ENCODE results near the gene ADH1B. TPM values are rescaled to one million over a fixed set of nuclear protein-coding genes. Genes with fewer than 3 reads are reported as not detected.
"Not testable (repeated sequence)": the region's sequence is repeated elsewhere in the genome, so short reads cannot be mapped to it uniquely, and the experiment has no call there.

Gene ADH1B
- total and polyA plus RNA-seq, 12 donors: 20.0 to 615 (median 233) TPM

DNA sequence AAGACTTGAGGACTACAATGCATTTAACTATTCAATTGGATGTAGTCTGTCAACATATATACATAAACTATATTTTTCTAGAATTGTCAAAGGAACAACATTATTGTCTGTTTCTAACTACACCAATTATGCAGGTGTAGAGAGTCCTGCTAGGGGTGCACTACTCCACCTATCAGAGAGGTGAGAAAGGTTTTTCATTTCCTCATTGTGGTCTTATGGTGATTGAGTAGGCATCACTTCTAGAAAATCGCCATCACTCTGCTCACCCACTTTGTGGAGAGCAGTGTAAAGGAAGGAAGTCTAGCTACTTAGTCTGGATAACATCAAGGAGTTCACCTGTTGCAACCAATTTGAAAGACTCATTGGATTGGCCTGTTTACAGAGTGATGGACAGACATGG lies 35.8 kb upstream of the ADH1B start:
- no peaks in the 10 kb centered on the region for H3K9me3 ChIP-seq (replicated peaks in 1 of 3)
- intact Hi-C loops (cut with DNase I): no loop called here
- TF ChIP-seq, protein P1, sequence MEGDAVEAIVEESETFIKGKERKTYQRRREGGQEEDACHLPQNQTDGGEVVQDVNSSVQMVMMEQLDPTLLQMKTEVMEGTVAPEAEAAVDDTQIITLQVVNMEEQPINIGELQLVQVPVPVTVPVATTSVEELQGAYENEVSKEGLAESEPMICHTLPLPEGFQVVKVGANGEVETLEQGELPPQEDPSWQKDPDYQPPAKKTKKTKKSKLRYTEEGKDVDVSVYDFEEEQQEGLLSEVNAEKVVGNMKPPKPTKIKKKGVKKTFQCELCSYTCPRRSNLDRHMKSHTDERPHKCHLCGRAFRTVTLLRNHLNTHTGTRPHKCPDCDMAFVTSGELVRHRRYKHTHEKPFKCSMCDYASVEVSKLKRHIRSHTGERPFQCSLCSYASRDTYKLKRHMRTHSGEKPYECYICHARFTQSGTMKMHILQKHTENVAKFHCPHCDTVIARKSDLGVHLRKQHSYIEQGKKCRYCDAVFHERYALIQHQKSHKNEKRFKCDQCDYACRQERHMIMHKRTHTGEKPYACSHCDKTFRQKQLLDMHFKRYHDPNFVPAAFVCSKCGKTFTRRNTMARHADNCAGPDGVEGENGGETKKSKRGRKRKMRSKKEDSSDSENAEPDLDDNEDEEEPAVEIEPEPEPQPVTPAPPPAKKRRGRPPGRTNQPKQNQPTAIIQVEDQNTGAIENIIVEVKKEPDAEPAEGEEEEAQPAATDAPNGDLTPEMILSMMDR (IDR thresholded peaks at IDR 0.05): no peak
- TF ChIP-seq POLR2A (IDR thresholded peaks at IDR 0.05): no peak
- H3K27me3 ChIP-seq: no peaks in the 10 kb centered on the region
- no peak for DNase-seq
- 69 to 79% (median 73%) methylated on average over 1 of the region's 1 CpG for WGBS, 4 donors
- H3K4me1 ChIP-seq (replicated peaks in 1 of 2): no peaks in the 10 kb centered on the region
- no peak overlapping the region for H3K4me3 ChIP-seq
- H3K36me3 ChIP-seq (replicated peaks in 1 of 2): no peaks in the 10 kb centered on the region
- no peak overlapping the region for H3K27ac ChIP-seq

DNA sequence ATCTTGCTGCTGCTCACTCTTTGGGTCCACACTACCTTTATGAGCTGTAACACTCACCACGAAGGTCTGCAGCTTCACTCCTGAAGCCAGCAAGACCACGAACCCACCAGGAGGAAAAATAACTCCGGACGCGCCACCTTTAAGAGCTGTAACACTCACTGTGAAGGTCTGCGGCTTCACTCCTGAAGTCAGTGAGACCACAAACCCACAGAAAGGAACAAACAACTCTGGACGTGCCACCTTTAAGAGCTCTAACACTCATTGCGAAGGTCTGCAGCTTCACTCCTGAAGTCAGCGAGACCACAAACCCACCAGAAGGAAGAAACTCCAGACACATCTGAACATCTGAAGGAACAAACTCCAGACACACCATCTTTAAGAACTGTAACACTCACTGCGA lies 34.9 kb upstream of the ADH1B start:
- H3K27me3 ChIP-seq; intact Hi-C loops (cut with DNase I); H3K27ac ChIP-seq; H3K36me3 ChIP-seq (replicated peaks in 1 of 2); H3K4me1 ChIP-seq (replicated peaks in 1 of 2); H3K9me3 ChIP-seq (replicated peaks in 1 of 3); H3K4me3 ChIP-seq; DNase-seq: not testable (repeated sequence)
- WGBS, 4 donors: 60 to 71% (median 62%) methylated on average over 10 of the region's 10 CpGs

DNA sequence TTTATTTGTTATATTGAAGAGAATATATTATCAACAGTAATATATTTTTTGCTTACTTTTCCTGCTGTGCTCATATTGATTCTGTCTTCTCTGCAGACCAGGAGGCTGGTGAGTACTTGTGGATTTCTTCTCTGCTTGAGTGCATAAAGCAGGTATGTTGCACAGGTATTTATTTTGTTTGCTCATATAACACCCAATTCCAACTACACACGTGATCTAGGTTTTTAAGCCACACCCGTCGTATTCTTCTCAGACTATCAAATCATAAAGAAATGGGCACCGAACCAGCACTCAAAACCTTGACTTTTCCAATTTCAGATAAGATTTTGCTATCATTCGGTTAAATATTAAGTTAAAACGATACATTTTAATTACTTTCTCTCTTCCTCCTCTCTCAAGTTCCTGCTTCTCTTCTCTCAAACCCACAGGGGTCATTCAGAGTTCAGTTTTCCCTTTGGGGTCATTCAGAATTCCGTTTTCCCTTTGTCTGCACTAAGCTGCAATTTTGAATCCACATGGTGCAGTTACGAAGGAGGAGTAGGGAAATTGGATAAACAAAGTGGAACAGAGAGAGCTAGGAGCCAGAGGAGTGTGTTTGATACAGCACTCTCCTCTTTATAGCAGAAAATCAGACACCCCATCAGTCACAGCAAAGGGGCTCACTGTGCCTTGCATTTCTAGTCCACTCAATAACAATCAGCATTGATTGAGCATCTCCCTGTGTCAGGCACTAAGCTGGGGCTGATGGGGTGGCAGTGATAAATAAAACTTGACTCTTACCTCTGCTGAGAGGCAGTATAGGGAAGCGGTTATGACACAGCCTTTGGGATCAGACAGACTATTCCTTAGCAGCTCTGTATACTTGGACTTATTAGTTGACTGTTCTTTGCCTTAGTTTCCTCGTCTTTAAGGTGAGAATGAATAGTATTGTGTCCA lies 31.7 kb upstream of the ADH1B start, which contains the start of gene ADH1C:
Gene ADH1C, minus strand, starts transcription at position 145 of the 936 bp plus-strand sequence. Its CDS starts 71 bp downstream, at position 74.
- Histone ChIP-seq H3K4me1 (replicated peaks in 1 of 2) (no peaks in the 10 kb centered on the region), H3K27me3 (no peaks in the 10 kb centered on the region), H3K36me3 (replicated peaks in 1 of 2) (no peaks in the 10 kb centered on the region), H3K4me3 (peak within 1 kb of the TSS in 1 of 4 donors; percentile 11), H3K27ac (no peak within 1 kb of the TSS), H3K9me3 (replicated peaks in 1 of 3) (no peaks in the 10 kb centered on the region)
- DNase-seq: no peak
- 32 to 42% (median 35%) methylated on average over 10 of the region's 10 CpGs for WGBS, 4 donors
- no peak for TF ChIP-seq POLR2A (IDR thresholded peaks at IDR 0.05)
- TF ChIP-seq, protein P1 (IDR thresholded peaks at IDR 0.05): no peak
- intact Hi-C loops (cut with DNase I): no loop called here

DNA sequence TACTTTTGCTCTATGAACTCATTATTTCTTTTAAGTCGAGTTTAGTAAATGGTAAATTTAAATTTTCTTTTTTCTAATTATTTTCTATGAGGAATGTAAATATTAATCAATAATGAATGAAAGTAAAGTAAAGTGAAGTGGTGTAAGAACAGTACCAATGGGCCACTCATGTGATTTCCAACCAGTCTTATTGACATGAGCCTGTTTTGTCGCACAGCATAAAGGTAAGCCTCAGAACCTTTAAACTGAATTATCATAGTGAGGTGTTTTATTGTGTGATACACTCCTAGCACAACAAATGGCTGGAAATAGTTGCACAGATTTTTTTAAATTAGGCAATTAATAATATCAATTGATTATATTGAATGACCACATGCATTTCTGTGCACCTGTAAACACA lies 30.3 kb upstream of the ADH1B start:
- H3K9me3 ChIP-seq (replicated peaks in 1 of 3): no peaks in the 10 kb centered on the region
- DNase-seq: no peak
- WGBS, 4 donors: 80 to 85% (median 84%) methylated on average over 2 of the region's 2 CpGs
- TF ChIP-seq POLR2A (IDR thresholded peaks at IDR 0.05): no peak
- TF ChIP-seq, protein P1 (IDR thresholded peaks at IDR 0.05): no peak
- intact Hi-C loops (cut with DNase I): no loop called here
- no peaks in the 10 kb centered on the region for H3K4me1 ChIP-seq (replicated peaks in 1 of 2)
- H3K4me3 ChIP-seq: no peak overlapping the region
- no peaks in the 10 kb centered on the region for H3K27me3 ChIP-seq
- no peak overlapping the region for H3K27ac ChIP-seq
- no peaks in the 10 kb centered on the region for H3K36me3 ChIP-seq (replicated peaks in 1 of 2)

DNA sequence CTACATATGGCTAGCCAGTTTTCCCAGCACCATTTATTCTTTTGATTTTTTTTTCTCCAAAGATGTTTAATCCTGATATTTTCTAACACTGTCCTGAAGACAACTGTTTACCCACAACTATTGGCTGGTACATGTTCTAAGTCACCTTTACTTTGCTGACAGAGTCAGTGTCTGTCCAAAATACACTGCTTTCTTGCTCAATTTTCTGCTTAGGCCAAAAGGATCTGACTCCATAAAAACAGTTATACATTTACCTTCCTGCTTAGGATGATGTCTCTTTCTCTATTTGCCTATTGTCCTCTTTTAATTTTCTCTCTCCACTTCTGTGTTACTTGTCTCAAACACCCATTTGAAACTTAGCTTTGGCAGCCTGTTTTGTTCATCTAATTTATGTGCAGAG lies 28.1 kb upstream of the ADH1B start:
- Histone ChIP-seq H3K27ac (no peak overlapping the region), H3K27me3 (no peaks in the 10 kb centered on the region), H3K36me3 (replicated peaks in 1 of 2) (no peaks in the 10 kb centered on the region), H3K9me3 (replicated peaks in 1 of 3) (no peaks in the 10 kb centered on the region), H3K4me3 (no peak overlapping the region), H3K4me1 (replicated peaks in 1 of 2) (no peaks in the 10 kb centered on the region)
- no peak for TF ChIP-seq POLR2A (IDR thresholded peaks at IDR 0.05)
- TF ChIP-seq, protein P1 (IDR thresholded peaks at IDR 0.05): no peak
- intact Hi-C loops (cut with DNase I): no loop called here
- no peak for DNase-seq

DNA sequence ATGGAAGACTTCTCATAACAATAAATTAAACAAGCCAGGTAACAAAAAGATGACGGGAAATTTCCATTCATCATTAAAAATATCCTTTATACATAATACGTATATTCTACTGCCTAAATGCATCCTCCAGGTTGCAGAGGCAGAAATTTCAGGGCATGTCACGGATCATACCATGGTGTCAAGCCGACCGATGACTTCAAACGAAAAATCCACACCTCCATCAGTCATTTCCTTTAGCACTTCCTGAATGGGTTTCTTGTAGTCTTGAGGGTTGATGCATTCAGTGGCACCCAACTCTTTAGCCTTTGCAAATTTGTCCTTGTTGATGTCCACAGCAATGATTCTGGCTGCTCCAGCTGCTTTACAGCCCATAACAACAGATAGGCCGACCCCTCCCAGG lies 21.4 kb upstream of the ADH1B start:
- H3K36me3 ChIP-seq (replicated peaks in 1 of 2); H3K4me3 ChIP-seq; intact Hi-C loops (cut with DNase I); H3K27me3 ChIP-seq; DNase-seq; H3K4me1 ChIP-seq (replicated peaks in 1 of 2); H3K27ac ChIP-seq; H3K9me3 ChIP-seq (replicated peaks in 1 of 3): not testable (repeated sequence)
- WGBS, 4 donors: 53 to 83% (median 66%) methylated on average over 7 of the region's 7 CpGs

Measured in adrenal gland (tissue), 12 donors.